Esophagus muscularis mucosa (tissue), 3 donors: ENCODE measurements around the gene ZFHX3.

Experiments used
- CTCF ChIP-seq, 3 experiments: fragments of 200-600 bp in 2 of 3; fragments of 450-650 bp in 1 of 3; sonication (generic) in 2 of 3; IDR thresholded peaks; one replicate each; pipeline ENCODE4 v1.5.1; 2017 to 2019; ENCODE audit warnings: antibody characterized with exemption in 3 of 3, mild to moderate bottlenecking in 2 of 3, moderate library complexity in 1 of 3
- POLR2A ChIP-seq: fragments of 450-650 bp; IDR thresholded peaks from one replicate; pipeline ENCODE4 v1.6.1; 2017; ENCODE audit warnings: antibody characterized with exemption, moderate library complexity, mild to moderate bottlenecking, low read depth
- POLR2AphosphoS5 ChIP-seq, 2 donors: sonication (generic); formaldehyde crosslinking; IDR thresholded peaks; one replicate each; pipeline ENCODE4 v1.6.1; 2017; ENCODE audit warnings: antibody characterized with exemption in 2 of 2

- no peak for TF ChIP-seq CTCF (IDR thresholded peaks at IDR 0.05)
- TF ChIP-seq POLR2AphosphoS5 (IDR thresholded peaks at IDR 0.05) = no peak
- no peak for TF ChIP-seq POLR2A
These were observed 260.8 kb downstream of the ZFHX3 start for GRCh38 chr16:72787130-72787513.
